Measurements from ENCODE around the gene GBF1.
A peak's percentile ranks its signal among the peaks of the same experiment; 100 is the strongest.

DNA sequence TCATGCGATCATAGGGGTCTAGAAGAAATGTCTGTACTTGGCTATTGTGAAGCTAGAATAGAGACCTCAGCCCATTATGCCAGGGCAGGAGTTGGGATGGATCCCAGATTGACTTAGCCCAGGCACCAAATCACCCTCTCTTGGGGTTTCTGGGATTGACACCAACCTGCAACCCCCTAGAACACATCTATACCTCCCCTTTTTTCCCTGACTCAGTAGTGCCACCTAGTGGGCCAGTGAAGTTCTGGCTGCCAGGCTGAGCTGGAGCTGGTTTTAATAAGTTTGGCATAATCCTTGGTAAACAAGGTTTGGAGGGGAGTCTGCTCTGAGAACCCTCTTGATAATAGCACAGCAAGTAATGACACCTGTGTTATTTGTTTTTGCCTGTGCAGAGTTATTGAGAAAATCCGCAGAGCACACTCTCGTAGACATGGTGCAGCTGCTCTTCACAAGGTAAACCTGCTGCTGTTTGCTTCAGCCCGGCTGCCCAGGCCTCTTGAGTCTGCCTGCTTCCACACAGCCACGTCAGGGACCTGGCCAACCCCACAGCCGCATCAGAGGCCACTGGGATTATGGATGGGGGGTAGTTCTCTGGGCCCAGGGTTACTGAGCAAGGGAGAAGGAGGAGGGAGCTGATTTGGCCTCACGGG is 106.9 kb downstream of the GBF1 start:
- TF ChIP-seq POLR2A (IDR thresholded peaks at IDR 0.05), result no peak
- TF ChIP-seq, protein P1, sequence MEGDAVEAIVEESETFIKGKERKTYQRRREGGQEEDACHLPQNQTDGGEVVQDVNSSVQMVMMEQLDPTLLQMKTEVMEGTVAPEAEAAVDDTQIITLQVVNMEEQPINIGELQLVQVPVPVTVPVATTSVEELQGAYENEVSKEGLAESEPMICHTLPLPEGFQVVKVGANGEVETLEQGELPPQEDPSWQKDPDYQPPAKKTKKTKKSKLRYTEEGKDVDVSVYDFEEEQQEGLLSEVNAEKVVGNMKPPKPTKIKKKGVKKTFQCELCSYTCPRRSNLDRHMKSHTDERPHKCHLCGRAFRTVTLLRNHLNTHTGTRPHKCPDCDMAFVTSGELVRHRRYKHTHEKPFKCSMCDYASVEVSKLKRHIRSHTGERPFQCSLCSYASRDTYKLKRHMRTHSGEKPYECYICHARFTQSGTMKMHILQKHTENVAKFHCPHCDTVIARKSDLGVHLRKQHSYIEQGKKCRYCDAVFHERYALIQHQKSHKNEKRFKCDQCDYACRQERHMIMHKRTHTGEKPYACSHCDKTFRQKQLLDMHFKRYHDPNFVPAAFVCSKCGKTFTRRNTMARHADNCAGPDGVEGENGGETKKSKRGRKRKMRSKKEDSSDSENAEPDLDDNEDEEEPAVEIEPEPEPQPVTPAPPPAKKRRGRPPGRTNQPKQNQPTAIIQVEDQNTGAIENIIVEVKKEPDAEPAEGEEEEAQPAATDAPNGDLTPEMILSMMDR (IDR thresholded peaks at IDR 0.05), result peak; percentile 80 to 91 (median 88)

All from right lobe of liver (tissue), 4 donors.